ENCODE data around the gene FTH1.
"Not testable (repeated sequence)": the region's sequence is repeated elsewhere in the genome, so short reads cannot be mapped to it uniquely, and the experiment has no call there.

Gene FTH1

GRCh38 chr11:61978703-61979661, 11.5 kb upstream of the FTH1 start:
- no peak for DNase-seq (ENCODE audit: low read depth)

- no peak for DNase-seq (ENCODE audit: low read depth)
Measured at GRCh38 chr11:61976813-61977475, 9.5 kb upstream of the FTH1 start.

- DNase-seq (ENCODE audit: low read depth) = no peak
Measured at GRCh38 chr11:61976420-61976800, 9.0 kb upstream of the FTH1 start.

- DNase-seq (ENCODE audit: low read depth) = no peak
Measured at GRCh38 chr11:61975638-61976419, 8.4 kb upstream of the FTH1 start.

- no peak for DNase-seq (ENCODE audit: low read depth)
Measured at GRCh38 chr11:61974766-61975631, 7.6 kb upstream of the FTH1 start.

- no peak for DNase-seq (ENCODE audit: low read depth)
Measured at GRCh38 chr11:61973476-61974162, 6.2 kb upstream of the FTH1 start.

- DNase-seq (ENCODE audit: low read depth) = no peak
Measured at GRCh38 chr11:61972672-61973475, 5.4 kb upstream of the FTH1 start.

- no peak for DNase-seq (ENCODE audit: low read depth)
Measured at GRCh38 chr11:61972112-61972671, 4.8 kb upstream of the FTH1 start.

GRCh38 chr11:61971248-61972111, 4.0 kb upstream of the FTH1 start:
- DNase-seq (ENCODE audit: low read depth) = no peak

- no peak for DNase-seq (ENCODE audit: low read depth)
Measured at GRCh38 chr11:61969838-61970662, 2.6 kb upstream of the FTH1 start.

- no peak for DNase-seq (ENCODE audit: low read depth)
Measured at GRCh38 chr11:61969391-61969758, 1.9 kb upstream of the FTH1 start.

- DNase-seq (ENCODE audit: low read depth) = no peak
Measured at GRCh38 chr11:61968758-61969390, 1.4 kb upstream of the FTH1 start.

- DNase-seq (ENCODE audit: low read depth) = no peak
Measured at GRCh38 chr11:61967924-61968757, 707 bp upstream of the FTH1 start.

- no peak for DNase-seq (ENCODE audit: low read depth)
Measured at GRCh38 chr11:61966734-61967115, 709 bp downstream of the FTH1 start.

- not testable (repeated sequence) for DNase-seq (ENCODE audit: low read depth)
Measured at GRCh38 chr11:61964666-61965271, 2.7 kb downstream of the FTH1 start.

GRCh38 chr11:61964058-61964665, 3.3 kb downstream of the FTH1 start:
- DNase-seq (ENCODE audit: low read depth) = no peak

Measured in T-helper 22 cell (primary cell).